K562 (cell line): ENCODE results near the gene SLC38A8. TPM values are rescaled to one million over a fixed set of nuclear protein-coding genes. Genes with fewer than 3 reads are reported as not detected.

Experiments used
- ATAC-seq: fragments of 200-7000 bp; cut with Tn5 transposase; 3 replicates; pipeline ENCODE4 v1.9.1; 2020; ENCODE audit warnings: moderate library complexity
- BruUV-seq: library from RNA; stranded (reverse); fragments of 400-500 nt; replicated peaks from 2 replicates; lab custom pipeline; 2021; lab: Mats Ljungman, UMichigan
- CTCF ChIA-PET: fragments of 300-600 bp; formaldehyde crosslinking; extraction: SDS; loops from one replicate; lab custom pipeline; 2021; ENCODE audit warnings: low intra/inter-chr PET ratio; lab: Yijun Ruan, JAX
- POLR2A ChIA-PET: fragments of 300-600, 350-650 bp; sonication (Branson Sonifier 250); formaldehyde crosslinking; extraction: SDS; loops from one replicate; lab custom pipeline; 2021; ENCODE audit warnings: antibody characterized with exemption, inconsistent platforms; lab: Yijun Ruan, JAX
- DNase-seq, 4 experiments: peaks; one replicate each; pipeline versions ENCODE4 v3.0.0 to v3.0.0-alpha.2; 2011 to 2018; ENCODE audit warnings: low spot score in 3 of 4, mixed read lengths in 3 of 4; ENCODE audit errors: extremely low read depth in 1 of 4
- FAIRE-seq: peaks from 2 replicates; lab custom pipeline; 2011; peaks lifted over from hg19 to GRCh38; lab: Jason Lieb, UNC
- H2AFZ ChIP-seq: 2 replicates; pipeline ENCODE4 v1.6.0; 2011; ENCODE audit warnings: low read depth, low read length, control low read depth, inconsistent platforms
- H3K27ac ChIP-seq: fragments of 200-600 bp; 3 replicates; pipeline ENCODE4 v1.8.0; 2011; ENCODE audit warnings: low read depth, mild to moderate bottlenecking, control low read depth, inconsistent platforms, low read length, moderate library complexity, mixed read lengths; ENCODE audit errors: extremely low read depth
- H3K27me3 ChIP-seq, 2 experiments: fragments of 300-600 bp in 1 of 2; 2 replicates in 1 of 2; 3 replicates in 1 of 2; pipeline versions ENCODE4 v1.6.0 to v1.8.0; 2011; ENCODE audit warnings: inconsistent platforms in 2 of 2, low read length in 2 of 2, mild to moderate bottlenecking in 1 of 2, mixed read lengths in 1 of 2, moderate library complexity in 1 of 2; ENCODE audit not compliant: control insufficient read depth in 2 of 2, insufficient read depth in 2 of 2
- H3K36me3 ChIP-seq: fragments of 300-600 bp; 3 replicates; pipeline ENCODE4 v1.8.0; 2011; ENCODE audit warnings: mild to moderate bottlenecking, low read length, inconsistent platforms; ENCODE audit not compliant: control insufficient read depth, insufficient read depth
- H3K4me1 ChIP-seq, 2 experiments: fragments of 200-600 bp in 1 of 2; replicated peaks in 1 of 2; 2 replicates in 1 of 2; 3 replicates in 1 of 2; pipeline versions ENCODE4 v1.5.1 to v1.8.0; 2011; ENCODE audit warnings: inconsistent platforms in 2 of 2, low read length in 2 of 2, mild to moderate bottlenecking in 1 of 2, mixed read lengths in 1 of 2, moderate library complexity in 1 of 2; ENCODE audit not compliant: control insufficient read depth in 2 of 2, insufficient read depth in 2 of 2
- H3K4me2 ChIP-seq: 2 replicates; pipeline ENCODE4 v1.6.1; 2011; ENCODE audit warnings: low read length, control low read depth, inconsistent platforms, mixed read lengths; ENCODE audit not compliant: insufficient read depth
- H3K4me3 ChIP-seq: fragments of 200-600 bp; sonication (generic), shearing (Covaris generic); 2 replicates; pipeline ENCODE4 v1.5.1; 2016; ENCODE audit warnings: control low read depth, inconsistent platforms
- H3K79me2 ChIP-seq: fragments of 200-600 bp; 3 replicates; pipeline ENCODE4 v1.8.0; 2011; ENCODE audit warnings: low read length, inconsistent platforms; ENCODE audit not compliant: control insufficient read depth, insufficient read depth
- H3K9ac ChIP-seq, 2 experiments: 2 replicates each; pipeline versions ENCODE4 v1.6.0 to v1.6.1; 2011; ENCODE audit warnings: low read depth in 2 of 2, low read length in 2 of 2, control low read depth in 1 of 2, inconsistent platforms in 1 of 2, mild to moderate bottlenecking in 1 of 2, mixed read lengths in 1 of 2; ENCODE audit not compliant: insufficient read depth in 1 of 2
- H3K9me1 ChIP-seq: one replicate; pipeline ENCODE4 v1.6.0; 2011; ENCODE audit warnings: inconsistent platforms, mild to moderate bottlenecking, low read length, moderate library complexity; ENCODE audit not compliant: control insufficient read depth, insufficient read depth
- H3K9me3 ChIP-seq: replicated peaks from 2 replicates; pipeline ENCODE4 v1.5.1; 2011; ENCODE audit warnings: low read depth, low read length, inconsistent platforms; ENCODE audit not compliant: control insufficient read depth, insufficient read depth
- H4K20me1 ChIP-seq: replicated peaks from 2 replicates; pipeline ENCODE4 v1.6.1; 2011; ENCODE audit warnings: low read length, inconsistent platforms, mixed read lengths; ENCODE audit not compliant: control insufficient read depth, insufficient read depth
- CCAR2 ChIP-seq: fragments of 200-400 bp; formaldehyde crosslinking; IDR thresholded peaks from 2 replicates; pipeline ENCODE4 v1.6.1; 2017; ENCODE audit warnings: mild to moderate bottlenecking, low read depth, low read length
- FOXM1 ChIP-seq, 2 experiments: fragments of 450-650 bp in 1 of 2; sonication (generic) in 1 of 2; formaldehyde crosslinking in 1 of 2; IDR thresholded peaks; 2 replicates each; pipeline versions ENCODE4 v1.6.1 to v1.9.0; 2017 to 2022; ENCODE audit warnings: low read depth in 2 of 2, mild to moderate bottlenecking in 2 of 2, missing genetic modification reagents in 1 of 2, moderate library complexity in 1 of 2
- HDAC1 ChIP-seq, 2 experiments: fragments of 450-650 bp; IDR thresholded peaks; 2 replicates each; pipeline ENCODE4 v1.6.1; 2016 to 2017; ENCODE audit warnings: inconsistent platforms in 1 of 2, mild to moderate bottlenecking in 1 of 2, moderate library complexity in 1 of 2
- HES1 ChIP-seq: fragments of 450-650 bp; IDR thresholded peaks from 2 replicates; pipeline ENCODE4 v1.6.1; 2016; ENCODE audit warnings: low read depth, mild to moderate bottlenecking, moderate library complexity
- HNRNPLL ChIP-seq: fragments of 200-400 bp; formaldehyde crosslinking; IDR thresholded peaks from 2 replicates; pipeline ENCODE4 v1.6.1; 2017; ENCODE audit warnings: low read length, low read depth, mild to moderate bottlenecking; ENCODE audit not compliant: poor library complexity, severe bottlenecking
- HOMEZ ChIP-seq: fragments of 250-450 bp; sonication (Bioruptor Pico); IDR thresholded peaks from 2 replicates; pipeline ENCODE4 v1.4.0; 2020; ENCODE audit warnings: mild to moderate bottlenecking, moderate library complexity
- MBD2 ChIP-seq: sonication (generic); IDR thresholded peaks from 2 replicates; pipeline ENCODE4 v1.6.1; 2016; ENCODE audit warnings: low read depth, borderline replicate concordance
- NR1H2 ChIP-seq: sonication (generic); formaldehyde crosslinking; IDR thresholded peaks from 2 replicates; pipeline ENCODE4 v1.4.0; 2020; ENCODE audit warnings: mild to moderate bottlenecking, missing genetic modification reagents
- SMARCC2 ChIP-seq: fragments of 450-650 bp; IDR thresholded peaks from 2 replicates; pipeline ENCODE4 v1.6.1; 2017; ENCODE audit warnings: antibody characterized with exemption, moderate library complexity, mild to moderate bottlenecking, low read depth
- STAG1 ChIP-seq: sonication (generic); formaldehyde crosslinking; IDR thresholded peaks from 2 replicates; pipeline ENCODE4 v1.5.0; 2020; ENCODE audit warnings: missing genetic modification reagents, borderline replicate concordance
- ZFP36 ChIP-seq: fragments of 150-350 bp; IDR thresholded peaks from 2 replicates; pipeline ENCODE4 v1.6.1; 2018; ENCODE audit warnings: low read length, low read depth; ENCODE audit not compliant: partially characterized antibody
- WGBS: fragments of 100-300 bp; shearing (Covaris generic); methylation state at CpG from one replicate; pipeline ENCODE4 v1.1.6; 2016; ENCODE audit warnings: low coverage, mixed read lengths; ENCODE audit not compliant: insufficient coverage; ENCODE audit errors: missing lambda C conversion rate; 5-methylcytosine and 5-hydroxymethylcytosine counted together
- in situ Hi-C: fragments of 300-500 bp; cut with MboI; formaldehyde crosslinking; loops from 4 replicates; pipeline ENCODE4 v1.15.0; 2018; ENCODE audit warnings: inconsistent platforms, mixed read lengths
- intact Hi-C: fragments of 100-400 bp; cut with micrococcal nuclease; formaldehyde crosslinking; loops from 2 replicates; pipeline ENCODE4 v1.14.2; 2022
- polyA plus RNA-seq, 8 experiments: library from polyadenylated mRNA; depleted of rRNA in 4 of 8; stranded (reverse) in 5 of 8; unstranded in 3 of 8; fragments of >200 nt; fragmentation: Nextera tagmentation in 2 of 8; fragmentation: Illumina TruSeq in 1 of 8; extraction: Ambion mirVana in 2 of 8; extraction: Trizol in 1 of 8; gene quantifications; 2 replicates each; pipeline versions ENCODE4 v1.2.1 to v1.2.3, GENCODE V29; 2011 to 2014; ENCODE audit warnings: inconsistent platforms in 1 of 8, missing spikeins in 1 of 8
- total RNA-seq, 7 experiments: library from RNA; depleted of rRNA in 6 of 7; stranded (reverse); fragments of >200 nt in 6 of 7; fragmentation: Illumina TruSeq in 2 of 7; extraction: Trizol in 2 of 7; gene quantifications; 2 replicates each; pipeline versions ENCODE4 v1.2.1 to v1.2.3, GENCODE V29; 2011 to 2021; ENCODE audit warnings: low replicate concordance in 1 of 7
- TF ChIP-seq, protein P1 (sequence below), 2 experiments: fragments of 450-650 bp; formaldehyde crosslinking in 1 of 2; IDR thresholded peaks; 2 replicates each; pipeline versions ENCODE4 v1.4.0 to v1.6.1; 2014 to 2020; ENCODE audit warnings: mild to moderate bottlenecking in 2 of 2, borderline replicate concordance in 1 of 2, low read depth in 1 of 2

The SLC38A8 gene
- total and polyA plus RNA-seq, 9 of the 15 experiments (the other 6 are each of a cell fraction or from before 2014, with no cell fraction given), result 0.28 TPM; not detected in 8

- CTCF ChIA-PET, result no interaction called here
- H3K4me1 ChIP-seq, result no peaks in the 10 kb centered on the region; a peak in 1 of 5 replicates
- no peak for ATAC-seq
- TF ChIP-seq FOXM1 (IDR thresholded peaks at IDR 0.05; ENCODE audit: low read depth) (no peak), FOXM1 (CRISPR knock-in tag; IDR thresholded peaks at IDR 0.05; ENCODE audit: low read depth) (no peak), CCAR2 (no peak), HOMEZ (no peak), MBD2 (no peak), HNRNPLL (no peak), NR1H2 (CRISPR knock-in tag) (no peak), SMARCC2 (no peak), HDAC1 (IDR thresholded peaks at IDR 0.05) (no peak), ZFP36 (no peak), STAG1 (CRISPR knock-in tag) (no peak), HES1 (no peak)
- TF ChIP-seq, protein P1, sequence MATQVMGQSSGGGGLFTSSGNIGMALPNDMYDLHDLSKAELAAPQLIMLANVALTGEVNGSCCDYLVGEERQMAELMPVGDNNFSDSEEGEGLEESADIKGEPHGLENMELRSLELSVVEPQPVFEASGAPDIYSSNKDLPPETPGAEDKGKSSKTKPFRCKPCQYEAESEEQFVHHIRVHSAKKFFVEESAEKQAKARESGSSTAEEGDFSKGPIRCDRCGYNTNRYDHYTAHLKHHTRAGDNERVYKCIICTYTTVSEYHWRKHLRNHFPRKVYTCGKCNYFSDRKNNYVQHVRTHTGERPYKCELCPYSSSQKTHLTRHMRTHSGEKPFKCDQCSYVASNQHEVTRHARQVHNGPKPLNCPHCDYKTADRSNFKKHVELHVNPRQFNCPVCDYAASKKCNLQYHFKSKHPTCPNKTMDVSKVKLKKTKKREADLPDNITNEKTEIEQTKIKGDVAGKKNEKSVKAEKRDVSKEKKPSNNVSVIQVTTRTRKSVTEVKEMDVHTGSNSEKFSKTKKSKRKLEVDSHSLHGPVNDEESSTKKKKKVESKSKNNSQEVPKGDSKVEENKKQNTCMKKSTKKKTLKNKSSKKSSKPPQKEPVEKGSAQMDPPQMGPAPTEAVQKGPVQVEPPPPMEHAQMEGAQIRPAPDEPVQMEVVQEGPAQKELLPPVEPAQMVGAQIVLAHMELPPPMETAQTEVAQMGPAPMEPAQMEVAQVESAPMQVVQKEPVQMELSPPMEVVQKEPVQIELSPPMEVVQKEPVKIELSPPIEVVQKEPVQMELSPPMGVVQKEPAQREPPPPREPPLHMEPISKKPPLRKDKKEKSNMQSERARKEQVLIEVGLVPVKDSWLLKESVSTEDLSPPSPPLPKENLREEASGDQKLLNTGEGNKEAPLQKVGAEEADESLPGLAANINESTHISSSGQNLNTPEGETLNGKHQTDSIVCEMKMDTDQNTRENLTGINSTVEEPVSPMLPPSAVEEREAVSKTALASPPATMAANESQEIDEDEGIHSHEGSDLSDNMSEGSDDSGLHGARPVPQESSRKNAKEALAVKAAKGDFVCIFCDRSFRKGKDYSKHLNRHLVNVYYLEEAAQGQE (IDR thresholded peaks at IDR 0.05; ENCODE audit: borderline replicate concordance), result no peak
- TF ChIP-seq, protein P1 (CRISPR knock-in tag; IDR thresholded peaks at IDR 0.05; ENCODE audit: low read depth), result no peak
Observed at GRCh38 chr16:83983491-83983890, 59.1 kb downstream of the SLC38A8 start.

More at GRCh38 chr16:83983491-83983890, 59.1 kb downstream of the SLC38A8 start:
- no peak overlapping the region for H3K27ac ChIP-seq
- no peaks in the 10 kb centered on the region for H4K20me1 ChIP-seq
- WGBS, result 5% methylated on average over 4 of the region's 4 CpGs
- no TSS peak for BruUV-seq
- H2AFZ ChIP-seq, result no peak overlapping the region
- DNase-seq (no peak), FAIRE-seq (no peak)
- no peaks in the 10 kb centered on the region for H3K36me3 ChIP-seq
- POLR2A ChIA-PET, result interaction anchor here (0.7 to 0.9 kb wide), 2 partner anchors 12 to 539 kb away, joined by 3 to 4 read pairs; no protein-coding TSS in a partner anchor
- H3K9me1 ChIP-seq, result no peaks in the 10 kb centered on the region
- H3K4me2 ChIP-seq, result no peak overlapping the region
- peaks cover 4% of the 10 kb centered on the region; the same call in 1 of the 2 replicates for H3K9me3 ChIP-seq
- in situ Hi-C loops, result no loop called here
- intact Hi-C loops, result no loop called here
- H3K4me3 ChIP-seq, result no peak overlapping the region
- no peaks in the 10 kb centered on the region for H3K79me2 ChIP-seq
- H3K27me3 ChIP-seq, result peaks cover 36 to 51% of the 10 kb centered on the region in 2 experiments
- no peak overlapping the region for H3K9ac ChIP-seq
